AG04450 (cell line): Measurements from ENCODE around the gene KLHL17. TPM values are rescaled to one million over a fixed set of nuclear protein-coding genes. Genes with fewer than 3 reads are reported as not detected.

Source experiments
- CTCF ChIA-PET: fragments of 300-600, 350-600 bp; formaldehyde crosslinking; extraction: SDS; loops from one replicate; lab custom pipeline; 2022; ENCODE audit warnings: antibody characterized with exemption, inconsistent platforms; lab: Charles Lee
- POLR2A ChIA-PET: fragments of 350-600 bp; formaldehyde crosslinking; extraction: SDS; loops from one replicate; lab custom pipeline; 2021; ENCODE audit warnings: antibody characterized with exemption, inconsistent platforms; lab: Yijun Ruan, JAX
- DNase-seq: peaks from one replicate; pipeline ENCODE4 v3.0.0-alpha.2; 2011; ENCODE audit warnings: low read depth, low spot score
- H3K27ac ChIP-seq: one replicate; pipeline ENCODE4 v1.5.1; 2012; ENCODE audit warnings: low read depth, low read length, control low read depth
- H3K27me3 ChIP-seq: one replicate; pipeline ENCODE4 v1.6.0; 2012; ENCODE audit warnings: low read length; ENCODE audit not compliant: control insufficient read depth, insufficient read depth
- H3K4me3 ChIP-seq: 2 replicates; pipeline ENCODE4 v1.5.1; 2011; ENCODE audit warnings: mild to moderate bottlenecking, low read depth, low read length, control low read depth
- H3K9me3 ChIP-seq: 2 replicates; pipeline ENCODE4 v1.5.1; 2012; ENCODE audit warnings: low read length; ENCODE audit not compliant: control insufficient read depth, insufficient read depth
- CTCF ChIP-seq: IDR thresholded peaks from 2 replicates; pipeline ENCODE4 v1.5.1; 2011; ENCODE audit warnings: low read depth, low read length, control low read depth, inconsistent platforms
- polyA plus RNA-seq: library from polyadenylated mRNA; depleted of rRNA; stranded (reverse); fragments of >200 nt; gene quantifications from 2 replicates; pipeline ENCODE4 v1.2.3, GENCODE V29; 2011

The KLHL17 gene
- polyA plus RNA-seq, 1 experiment, result 5.5 TPM

- no peaks in the 10 kb centered on the region; the same call in 1 of the 2 replicates for H3K9me3 ChIP-seq
- no peak overlapping the region for H3K27ac ChIP-seq
- CTCF ChIA-PET, result interaction anchor here (2.9 kb wide), 1 partner anchor 14 kb away, joined by 15 read pairs; no protein-coding TSS in a partner anchor
- H3K4me3 ChIP-seq, result no peak overlapping the region
- H3K27me3 ChIP-seq, result peaks cover 6% of the 10 kb centered on the region
- no peak for DNase-seq
- POLR2A ChIA-PET, result no interaction called here
- TF ChIP-seq CTCF, result no peak
These were observed 41.5 kb upstream of the KLHL17 start for GRCh38 chr1:918843-919242.

DNA sequence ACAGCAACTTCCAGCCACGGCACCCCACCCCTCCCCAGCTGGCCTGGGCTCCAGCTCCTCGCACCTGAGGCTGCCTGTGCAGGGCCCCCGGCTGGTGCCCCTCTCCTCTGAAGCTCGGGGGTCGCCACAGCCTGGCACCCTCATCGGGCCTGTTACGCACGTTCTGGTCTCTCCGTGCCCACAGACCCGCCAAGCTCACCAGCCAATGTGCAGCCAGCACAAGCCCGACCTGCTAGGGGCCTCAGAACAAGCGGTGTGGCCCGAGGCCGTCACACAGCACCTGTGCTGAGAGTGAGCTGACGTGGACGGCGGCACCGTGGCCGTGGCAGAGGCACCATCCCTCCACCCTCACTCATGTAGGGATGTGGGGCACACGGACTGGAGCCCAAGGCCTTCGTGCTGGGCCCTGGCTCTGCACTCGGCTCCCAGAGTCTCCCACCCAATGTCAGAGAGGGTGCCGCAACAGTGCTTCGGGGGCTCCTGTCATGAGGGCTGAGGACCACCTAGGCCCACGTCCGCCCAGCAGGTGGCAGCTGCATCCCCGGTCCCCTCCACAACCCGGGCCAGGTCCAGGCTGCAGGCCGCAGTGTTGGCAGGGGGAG lies 41.0 kb upstream of the KLHL17 start:
- Histone ChIP-seq H3K27me3 (peaks cover 6% of the 10 kb centered on the region), H3K9me3 (no peaks in the 10 kb centered on the region; the same call in 1 of the 2 replicates), H3K27ac (no peak overlapping the region), H3K4me3 (no peak overlapping the region)
- TF ChIP-seq CTCF, result no peak
- POLR2A ChIA-PET, result no interaction called here
- no peak for DNase-seq
- CTCF ChIA-PET, result interaction anchor here (2.9 kb wide), 1 partner anchor 14 kb away, joined by 15 read pairs; no protein-coding TSS in a partner anchor

DNA sequence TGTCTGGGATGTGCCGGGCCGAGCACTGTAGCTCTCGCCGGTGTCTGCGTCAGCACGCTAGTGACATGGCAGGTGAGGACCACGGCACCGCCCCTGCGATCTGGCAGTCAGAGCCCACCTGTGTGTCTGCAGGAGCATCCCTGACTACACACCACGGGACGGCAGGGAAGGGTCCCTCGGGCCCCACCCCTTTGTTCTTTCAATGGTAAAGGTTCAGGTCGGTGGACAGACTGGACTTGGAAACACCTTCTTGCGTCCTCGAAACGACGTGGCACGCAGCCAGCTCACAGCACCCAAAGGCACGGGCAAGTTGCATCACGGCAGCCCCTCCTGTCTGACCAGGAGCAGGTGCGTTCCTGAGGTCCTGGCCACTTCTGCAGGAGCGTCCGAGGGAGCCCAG lies 40.4 kb upstream of the KLHL17 start:
- Histone ChIP-seq H3K27me3 (peaks cover 6% of the 10 kb centered on the region), H3K9me3 (no peaks in the 10 kb centered on the region; the same call in 1 of the 2 replicates), H3K27ac (no peak overlapping the region), H3K4me3 (no peak overlapping the region)
- POLR2A ChIA-PET, result no interaction called here
- CTCF ChIA-PET, result interaction anchor here (2.9 kb wide), 1 partner anchor 15 kb away, joined by 15 read pairs; no protein-coding TSS in a partner anchor
- DNase-seq, result no peak
- no peak for TF ChIP-seq CTCF

DNA sequence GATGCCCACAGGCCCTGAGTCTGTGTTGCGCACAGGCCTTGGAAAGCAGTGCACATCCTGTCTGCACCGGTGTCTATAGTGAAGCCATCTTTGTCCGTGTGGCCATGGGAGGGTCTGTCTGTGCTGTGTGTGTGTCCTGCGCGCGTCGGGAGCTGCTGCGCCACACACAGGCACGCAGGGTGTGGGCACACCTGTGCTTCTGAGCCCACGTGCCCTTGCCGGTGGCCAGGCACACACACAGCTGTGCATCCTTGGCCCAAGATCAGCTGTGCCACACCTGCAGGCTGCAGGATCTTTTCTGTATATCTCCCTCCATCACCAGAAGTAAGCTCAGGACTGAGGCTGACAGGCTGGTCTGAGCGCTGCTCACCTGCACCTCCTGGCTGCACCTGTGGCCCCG lies 39.9 kb upstream of the KLHL17 start:
- ChIA-PET CTCF (interaction anchor here (2.9 kb wide), 1 partner anchor 16 kb away, joined by 15 read pairs; no protein-coding TSS in a partner anchor), POLR2A (no interaction called here)
- TF ChIP-seq CTCF, result no peak
- DNase-seq, result no peak
- Histone ChIP-seq H3K27ac (no peak overlapping the region), H3K27me3 (peaks cover 6% of the 10 kb centered on the region), H3K4me3 (no peak overlapping the region), H3K9me3 (no peaks in the 10 kb centered on the region; the same call in 1 of the 2 replicates)
